Tibial nerve (tissue), 4 donors: Measurements from ENCODE around the gene TRMT10C. TPM values are rescaled to one million over a fixed set of nuclear protein-coding genes. Genes with fewer than 3 reads are reported as not detected.

Experiments
- DNase-seq, 2 donors: peaks; one replicate each; pipeline ENCODE4 v3.0.0-alpha.2; 2019; ENCODE audit warnings: low spot score in 2 of 2
- H3K27ac ChIP-seq, 4 donors: fragments of 200-600 bp; sonication (generic) in 3 of 4; one replicate each; pipeline ENCODE4 v1.5.1; 2017 to 2019; ENCODE audit warnings: mild to moderate bottlenecking in 1 of 4
- H3K27me3 ChIP-seq, 2 donors: fragments of 200-600 bp; sonication (generic) in 1 of 2; one replicate each; pipeline versions ENCODE4 v1.5.1 to v1.6.0; 2017 to 2019
- H3K36me3 ChIP-seq, 3 donors: fragments of 200-600 bp; sonication (generic); one replicate each; pipeline ENCODE4 v1.5.1; 2018 to 2019
- H3K4me1 ChIP-seq, 4 donors: fragments of 200-600 bp; sonication (generic) in 3 of 4; one replicate each; pipeline ENCODE4 v1.5.1; 2017 to 2019
- H3K4me3 ChIP-seq, 4 donors: fragments of 200-600 bp; sonication (generic) in 3 of 4; one replicate each; pipeline ENCODE4 v1.5.1; 2017 to 2019; ENCODE audit warnings: mild to moderate bottlenecking in 1 of 4, moderate library complexity in 1 of 4
- H3K9me3 ChIP-seq, 4 donors: fragments of 200-600 bp; sonication (generic) in 3 of 4; one replicate each; pipeline ENCODE4 v1.5.1; 2017 to 2019
- CTCF ChIP-seq, 5 experiments: fragments of 200-600 bp in 3 of 5; fragments of 450-650 bp in 2 of 5; sonication (generic) in 3 of 5; IDR thresholded peaks; one replicate each; pipeline ENCODE4 v1.5.1; 2016 to 2019; ENCODE audit warnings: antibody characterized with exemption in 5 of 5, mild to moderate bottlenecking in 3 of 5, moderate library complexity in 2 of 5
- EP300 ChIP-seq, 2 donors: sonication (generic); formaldehyde crosslinking; IDR thresholded peaks; one replicate each; pipeline ENCODE4 v1.6.1; 2017; ENCODE audit warnings: antibody characterized with exemption in 2 of 2, mild to moderate bottlenecking in 1 of 2
- POLR2A ChIP-seq, 2 donors: fragments of 450-650 bp; IDR thresholded peaks; one replicate each; pipeline ENCODE4 v1.6.1; 2017; ENCODE audit warnings: antibody characterized with exemption in 2 of 2, mild to moderate bottlenecking in 2 of 2, moderate library complexity in 2 of 2
- WGBS, 2 donors: methylation state at CpG; one replicate each; pipeline ENCODE4 v1.1.5; 2018; 5-methylcytosine and 5-hydroxymethylcytosine counted together
- total RNA-seq, 4 donors: library from RNA; depleted of rRNA; stranded (reverse); fragments of >200 nt; gene quantifications; one replicate each; pipeline ENCODE4 v1.1.0, GENCODE V29; 2016

The TRMT10C gene
- total RNA-seq, 4 donors from 2014 or later, result 12.6 to 26.7 (median 16.2) TPM

DNA sequence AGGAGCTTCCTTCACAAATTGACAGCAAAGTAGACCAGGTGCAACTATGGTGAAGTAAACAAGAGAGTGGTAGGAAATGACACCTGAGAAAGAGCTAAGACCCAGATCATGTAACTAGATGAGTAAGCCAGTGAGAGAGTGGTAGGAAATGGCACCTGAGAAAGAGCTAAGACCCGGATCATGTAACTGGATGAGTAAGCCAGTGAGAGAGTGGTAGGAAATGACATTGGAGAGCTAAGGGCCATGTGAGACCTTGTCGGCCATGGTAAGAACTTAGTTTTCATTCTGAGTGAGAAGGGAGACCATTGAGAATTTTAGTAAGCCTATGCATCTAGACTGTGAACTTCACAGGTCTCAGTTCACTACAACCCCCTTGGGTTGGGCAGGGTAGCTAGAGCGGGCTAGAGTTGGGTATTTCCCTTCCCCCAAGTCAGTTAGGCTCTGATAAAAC, 43.2 kb upstream of the TRMT10C start:
- Histone ChIP-seq H3K4me3 (no peak overlapping the region), H3K9me3 (no peaks in the 10 kb centered on the region), H3K36me3 (no peaks in the 10 kb centered on the region), H3K27ac (no peak overlapping the region), H3K27me3 (peaks cover 0 to 17% of the 10 kb centered on the region in 2 donors), H3K4me1 (peaks cover 0 to 6% (median 0%) of the 10 kb centered on the region in 4 donors)
- DNase-seq, result no peak
- WGBS, 2 donors, result 83 to 84% methylated on average over 3 of the region's 3 CpGs
- no peak for TF ChIP-seq EP300 (IDR thresholded peaks at IDR 0.05)
- no peak for TF ChIP-seq POLR2A (IDR thresholded peaks at IDR 0.05)
- no peak for TF ChIP-seq CTCF (IDR thresholded peaks at IDR 0.05)

- 89 to 90% methylated on average over 6 of the region's 6 CpGs for WGBS, 2 donors
- Histone ChIP-seq H3K4me3 (no peak overlapping the region), H3K9me3 (peaks cover 0 to 3% (median 0%) of the 10 kb centered on the region in 4 donors), H3K27me3 (peaks cover 0 to 17% of the 10 kb centered on the region in 2 donors), H3K4me1 (no peaks in the 10 kb centered on the region), H3K27ac (no peak overlapping the region), H3K36me3 (no peaks in the 10 kb centered on the region)
- TF ChIP-seq CTCF (IDR thresholded peaks at IDR 0.05) (no peak), POLR2A (IDR thresholded peaks at IDR 0.05) (no peak), EP300 (IDR thresholded peaks at IDR 0.05) (no peak)
- DNase-seq, result no peak
Measured at GRCh38 chr3:101519685-101520365, 41.8 kb upstream of the TRMT10C start.

GRCh38 chr3:101521211-101521701, 40.4 kb upstream of the TRMT10C start:
- Histone ChIP-seq H3K4me1 (no peaks in the 10 kb centered on the region), H3K9me3 (peaks cover 0 to 13% (median 0%) of the 10 kb centered on the region in 4 donors), H3K27me3 (peaks cover 0 to 17% of the 10 kb centered on the region in 2 donors), H3K36me3 (no peaks in the 10 kb centered on the region), H3K4me3 (no peak overlapping the region), H3K27ac (no peak overlapping the region)
- TF ChIP-seq POLR2A (IDR thresholded peaks at IDR 0.05) (no peak), EP300 (IDR thresholded peaks at IDR 0.05) (no peak), CTCF (IDR thresholded peaks at IDR 0.05) (no peak)
- WGBS, 2 donors, result 75 to 79% methylated on average over 4 of the region's 4 CpGs
- DNase-seq, result no peak

- H3K27me3 ChIP-seq, result no peaks in the 10 kb centered on the region
- TF ChIP-seq EP300 (IDR thresholded peaks at IDR 0.05) (no peak), CTCF (IDR thresholded peaks at IDR 0.05) (no peak), POLR2A (IDR thresholded peaks at IDR 0.05) (no peak)
- H3K4me3 ChIP-seq, result no peak overlapping the region
- no peak overlapping the region for H3K27ac ChIP-seq
- no peaks in the 10 kb centered on the region for H3K36me3 ChIP-seq
- H3K9me3 ChIP-seq, result peaks cover 0 to 13% (median 0%) of the 10 kb centered on the region in 4 donors
- 87% methylated on average over 4 of the region's 4 CpGs for WGBS, 2 donors
- no peaks in the 10 kb centered on the region for H3K4me1 ChIP-seq
- DNase-seq, result no peak
Measured at GRCh38 chr3:101527441-101527840, 34.2 kb upstream of the TRMT10C start.

DNA sequence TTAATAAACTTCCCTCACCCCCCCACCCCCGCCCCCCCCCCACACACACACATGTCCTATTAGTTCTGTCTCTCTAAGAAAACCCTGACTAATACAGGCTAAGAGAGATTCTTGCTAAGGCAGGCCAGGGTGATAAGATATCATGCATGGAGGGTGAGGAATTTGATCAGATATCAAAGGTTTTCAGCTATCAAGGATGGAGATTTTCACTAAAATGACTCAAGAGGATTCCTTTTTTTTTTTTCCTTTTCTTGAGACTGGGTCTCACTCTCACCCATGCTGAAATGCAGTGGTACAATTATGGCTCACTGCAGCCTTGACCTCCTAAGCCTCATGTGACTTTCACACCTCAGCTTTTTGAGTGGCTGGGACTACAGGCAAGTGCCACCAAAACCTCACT, 33.8 kb upstream of the TRMT10C start:
- Histone ChIP-seq H3K27me3 (no peaks in the 10 kb centered on the region), H3K27ac (no peak overlapping the region), H3K36me3 (no peaks in the 10 kb centered on the region), H3K4me3 (no peak overlapping the region), H3K9me3 (peaks cover 0 to 13% (median 0%) of the 10 kb centered on the region in 4 donors), H3K4me1 (no peaks in the 10 kb centered on the region)
- no peak for DNase-seq
- TF ChIP-seq EP300 (IDR thresholded peaks at IDR 0.05), result no peak
- no peak for TF ChIP-seq CTCF (IDR thresholded peaks at IDR 0.05)
- no peak for TF ChIP-seq POLR2A (IDR thresholded peaks at IDR 0.05)
- 17 to 33% methylated on average over 1 of the region's 1 CpG for WGBS, 2 donors
